HepG2 (cell line): Measurements from ENCODE around the gene DCLRE1C. TPM values are rescaled to one million over a fixed set of nuclear protein-coding genes. Genes with fewer than 3 reads are reported as not detected.

Experiments used
- ATAC-seq: fragments of 200-7000 bp; cut with Tn5 transposase; 3 replicates; pipeline ENCODE4 v1.9.1; 2020; ENCODE audit warnings: mild to moderate bottlenecking, moderate library complexity
- BruUV-seq: library from RNA; stranded (reverse); fragments of 400-500 nt; replicated peaks from 2 replicates; lab custom pipeline; 2021; lab: Mats Ljungman, UMichigan
- CTCF ChIA-PET: fragments of 300-600 bp; formaldehyde crosslinking; extraction: SDS; loops from one replicate; lab custom pipeline; 2021; ENCODE audit warnings: low total read pairs, inconsistent platforms, low intra/inter-chr PET ratio; lab: Yijun Ruan, JAX
- POLR2A ChIA-PET: fragments of 350-600 bp; sonication (Branson Sonifier 250); formaldehyde crosslinking; loops from one replicate; lab custom pipeline; 2020; ENCODE audit warnings: antibody characterized with exemption, inconsistent platforms; lab: Yijun Ruan, JAX
- DNase-seq: peaks from one replicate; pipeline ENCODE4 v3.0.0-alpha.2; 2015; ENCODE audit warnings: low spot score
- FAIRE-seq: peaks from 3 replicates; lab custom pipeline; 2011; peaks lifted over from hg19 to GRCh38; lab: Jason Lieb, UNC
- H2AFZ ChIP-seq: one replicate; pipeline ENCODE4 v1.6.1; 2011; ENCODE audit warnings: low read length, inconsistent platforms
- H3K27ac ChIP-seq: fragments of 300-600 bp; 3 replicates; pipeline ENCODE4 v1.8.0; 2011; ENCODE audit warnings: mixed run types, mild to moderate bottlenecking, mixed read lengths, low read length, inconsistent platforms; ENCODE audit not compliant: insufficient read depth; ENCODE audit errors: extremely low read length
- H3K27me3 ChIP-seq, 2 experiments: fragments of 200-600 bp in 1 of 2; 2 replicates in 1 of 2; 3 replicates in 1 of 2; pipeline versions ENCODE4 v1.6.0 to v1.8.0; 2011; ENCODE audit warnings: low read length in 2 of 2, mild to moderate bottlenecking in 2 of 2, moderate library complexity in 2 of 2, inconsistent platforms in 1 of 2; ENCODE audit not compliant: insufficient read depth in 2 of 2, control insufficient read depth in 1 of 2
- H3K36me3 ChIP-seq, 2 experiments: fragments of 200-600 bp in 1 of 2; replicated peaks in 1 of 2; 2 replicates in 1 of 2; 3 replicates in 1 of 2; pipeline versions ENCODE4 v1.5.1 to v1.8.0; 2011; ENCODE audit warnings: low read length in 2 of 2, inconsistent platforms in 1 of 2; ENCODE audit not compliant: insufficient read depth in 2 of 2, control insufficient read depth in 1 of 2
- H3K4me1 ChIP-seq: 2 replicates; pipeline ENCODE4 v1.5.1; 2012; ENCODE audit warnings: low read length, inconsistent platforms; ENCODE audit not compliant: insufficient read depth
- H3K4me2 ChIP-seq: 2 replicates; pipeline ENCODE4 v1.6.0; 2011; ENCODE audit warnings: low read depth, low read length, inconsistent platforms
- H3K4me3 ChIP-seq, 3 experiments: fragments of 200-600 bp in 1 of 3; sonication (generic), shearing (Covaris generic) in 1 of 3; replicated peaks in 1 of 3; 2 replicates each; pipeline ENCODE4 v1.5.1; 2011 to 2016; ENCODE audit warnings: low read length in 3 of 3, inconsistent platforms in 2 of 3, low read depth in 2 of 3, mild to moderate bottlenecking in 2 of 3, control low read depth in 1 of 3, mixed read lengths in 1 of 3; ENCODE audit not compliant: insufficient read depth in 1 of 3
- H3K79me2 ChIP-seq: one replicate; pipeline ENCODE4 v1.6.1; 2011; ENCODE audit warnings: low read length, inconsistent platforms; ENCODE audit not compliant: insufficient read depth
- H3K9ac ChIP-seq: 2 replicates; pipeline ENCODE4 v1.6.0; 2011; ENCODE audit warnings: mild to moderate bottlenecking, low read depth, low read length, inconsistent platforms; ENCODE audit not compliant: insufficient read depth
- H3K9me3 ChIP-seq: 2 replicates; pipeline ENCODE4 v1.5.1; 2012; ENCODE audit warnings: mild to moderate bottlenecking, low read length
- H4K20me1 ChIP-seq: 2 replicates; pipeline ENCODE4 v1.6.0; 2011; ENCODE audit warnings: inconsistent platforms, mild to moderate bottlenecking, low read length, moderate library complexity; ENCODE audit not compliant: insufficient read depth
- ATF7 ChIP-seq, 2 experiments: fragments of 450-650 bp in 1 of 2; sonication (generic) in 1 of 2; formaldehyde crosslinking in 1 of 2; IDR thresholded peaks; 2 replicates each; pipeline versions ENCODE4 v1.4.0 to v1.6.1; 2016 to 2020; ENCODE audit warnings: antibody characterized with exemption in 1 of 2, mild to moderate bottlenecking in 1 of 2, missing genetic modification reagents in 1 of 2
- BRCA1 ChIP-seq: sonication (generic); formaldehyde crosslinking; IDR thresholded peaks from 2 replicates; pipeline ENCODE4 v1.4.0; 2020; ENCODE audit warnings: missing genetic modification reagents
- CEBPB ChIP-seq: IDR thresholded peaks from 2 replicates; pipeline ENCODE4 v1.6.1; 2011; ENCODE audit warnings: low read depth, low read length, improper control_type of control experiment, borderline replicate concordance
- DR1 ChIP-seq: sonication (generic); formaldehyde crosslinking; IDR thresholded peaks from 2 replicates; pipeline ENCODE4 v1.8.0; 2021; ENCODE audit warnings: mild to moderate bottlenecking, missing genetic modification reagents, inconsistent platforms
- HNF4G ChIP-seq, 2 experiments: sonication (generic) in 1 of 2; formaldehyde crosslinking in 1 of 2; IDR thresholded peaks; 2 replicates each; pipeline versions ENCODE4 v1.4.0 to v1.6.1; 2011 to 2020; ENCODE audit warnings: borderline replicate concordance in 2 of 2, low read depth in 2 of 2, mild to moderate bottlenecking in 2 of 2, low read length in 1 of 2, missing genetic modification reagents in 1 of 2, moderate library complexity in 1 of 2
- HNRNPL ChIP-seq: fragments of 200-400 bp; formaldehyde crosslinking; IDR thresholded peaks from 2 replicates; pipeline ENCODE4 v1.6.1; 2017; ENCODE audit warnings: mild to moderate bottlenecking, low read depth, low read length
- RARA ChIP-seq: IDR thresholded peaks from 2 replicates; pipeline ENCODE4 v1.6.1; 2016; ENCODE audit warnings: missing genetic modification reagents, missing compliant biosample characterization
- SMARCC2 ChIP-seq: fragments of 450-650 bp; IDR thresholded peaks from 2 replicates; pipeline ENCODE4 v1.6.1; 2017; ENCODE audit warnings: antibody characterized with exemption, mild to moderate bottlenecking
- ZBTB21 ChIP-seq: sonication (generic); formaldehyde crosslinking; IDR thresholded peaks from 2 replicates; pipeline ENCODE4 v1.4.0; 2020; ENCODE audit warnings: missing genetic modification reagents
- ZBTB8A ChIP-seq: sonication (generic); formaldehyde crosslinking; IDR thresholded peaks from 2 replicates; pipeline ENCODE4 v1.4.0; 2020; ENCODE audit warnings: mild to moderate bottlenecking, low read depth, missing genetic modification reagents, borderline replicate concordance
- ZMAT3 ChIP-seq: sonication (generic); formaldehyde crosslinking; conservative IDR thresholded peaks from 2 replicates; pipeline ENCODE4 v1.7.0; 2021; ENCODE audit warnings: missing genetic modification reagents
- ZNF17 ChIP-seq: sonication (generic); formaldehyde crosslinking; IDR thresholded peaks from 2 replicates; pipeline ENCODE4 v1.5.0; 2020; ENCODE audit warnings: mild to moderate bottlenecking, missing genetic modification reagents
- ZNF24 ChIP-seq: fragments of 450-650 bp; IDR thresholded peaks from 2 replicates; pipeline ENCODE4 v1.6.1; 2017; ENCODE audit warnings: antibody characterized with exemption, mild to moderate bottlenecking
- ZNF263 ChIP-seq: sonication (generic); formaldehyde crosslinking; IDR thresholded peaks from 2 replicates; pipeline ENCODE4 v1.4.0; 2020; ENCODE audit warnings: missing genetic modification reagents
- ZNF761 ChIP-seq: sonication (generic); formaldehyde crosslinking; conservative IDR thresholded peaks from 2 replicates; pipeline ENCODE4 v1.4.0; 2020; ENCODE audit warnings: mild to moderate bottlenecking, missing genetic modification reagents
- WGBS: methylation state at CpG from one replicate; pipeline ENCODE4 v1.1.6; 2017; ENCODE audit warnings: low lambda C conversion rate; 5-methylcytosine and 5-hydroxymethylcytosine counted together
- in situ Hi-C: cut with HindIII; loops from 2 replicates; pipeline ENCODE4 v1.10.0; 2017; ENCODE audit warnings: low pct_unique_long_range_greater_than_20kb; ENCODE audit not compliant: extremely low pct_ligation_motif_present
- intact Hi-C: fragments of 100-400 bp; cut with micrococcal nuclease; formaldehyde crosslinking; loops from one replicate; pipeline ENCODE4 v1.10.0; 2022; ENCODE audit not compliant: unreplicated experiment
- polyA plus RNA-seq, 8 experiments: library from polyadenylated mRNA; depleted of rRNA in 3 of 8; stranded (reverse) in 7 of 8; unstranded in 1 of 8; fragments of >200 nt; fragmentation: Illumina TruSeq in 4 of 8; extraction: Trizol in 4 of 8; gene quantifications; 2 replicates each; pipeline versions ENCODE4 v1.2.1 to v1.2.3, GENCODE V29; 2011 to 2016; ENCODE audit warnings: low read depth in 4 of 8, missing spikeins in 1 of 8, mixed read lengths in 1 of 8; ENCODE audit not compliant: insufficient read depth in 1 of 8
- total RNA-seq, 5 experiments: library from RNA; depleted of rRNA; stranded (reverse); fragments of >200 nt; fragmentation: Illumina TruSeq; extraction: Trizol; gene quantifications; 2 replicates each; pipeline ENCODE4 v1.2.3, GENCODE V29; 2016; ENCODE audit warnings: low read depth in 1 of 5
- TF ChIP-seq, protein P1 (sequence below): sonication (generic); formaldehyde crosslinking; IDR thresholded peaks from 2 replicates; pipeline ENCODE4 v1.8.0; 2022; ENCODE audit warnings: missing genetic modification reagents, low read depth, mild to moderate bottlenecking, borderline replicate concordance
- TF ChIP-seq, protein P2 (sequence below): sonication (generic); IDR thresholded peaks from 2 replicates; pipeline ENCODE4 v1.6.1; 2016; ENCODE audit warnings: low read depth, borderline replicate concordance
- TF ChIP-seq, protein P3 (sequence below): sonication (generic); formaldehyde crosslinking; IDR thresholded peaks from 2 replicates; pipeline ENCODE4 v1.5.0; 2020; ENCODE audit warnings: missing genetic modification reagents, mild to moderate bottlenecking, borderline replicate concordance

Gene DCLRE1C
- total and polyA plus RNA-seq, 2 of the 13 experiments (the other 11 are each of a cell fraction or from before 2014, with no cell fraction given), result 3.0 to 10.3 TPM

DNA sequence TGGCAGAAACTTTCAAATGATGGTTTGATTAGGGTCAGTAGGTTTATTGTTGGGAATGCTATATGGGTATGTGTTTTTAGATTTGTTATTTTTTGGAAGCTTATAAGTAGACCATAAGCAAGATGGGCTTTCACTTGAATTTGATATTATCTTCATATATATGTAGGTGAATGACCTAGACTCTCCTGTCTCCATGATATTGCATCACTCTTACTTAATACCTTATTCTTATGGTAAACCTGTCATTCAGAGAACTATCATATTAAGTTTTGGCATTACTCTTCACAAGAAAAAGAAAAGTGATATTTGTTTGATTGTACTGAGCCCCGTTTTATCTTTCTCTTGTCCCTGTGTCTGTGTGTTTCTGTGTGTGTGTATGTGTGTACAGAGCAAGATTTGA, 98.4 kb downstream of the DCLRE1C start:
- H4K20me1 ChIP-seq, result no peaks in the 10 kb centered on the region
- 100% methylated on average over 1 of the region's 1 CpG for WGBS
- no peak overlapping the region for H3K27ac ChIP-seq
- no peak overlapping the region for H2AFZ ChIP-seq
- H3K4me1 ChIP-seq, result peaks cover 10% of the 10 kb centered on the region; the same call in 1 of the 2 replicates
- no peak overlapping the region for H3K4me3 ChIP-seq
- H3K9ac ChIP-seq, result no peak overlapping the region
- CTCF ChIA-PET, result no interaction called here
- in situ Hi-C loops, result no loop called here
- no peaks in the 10 kb centered on the region for H3K9me3 ChIP-seq
- H3K79me2 ChIP-seq, result no peaks in the 10 kb centered on the region
- no peaks in the 10 kb centered on the region for H3K27me3 ChIP-seq
- BruUV-seq, result no TSS peak
- H3K4me2 ChIP-seq, result no peak overlapping the region
- intact Hi-C loops, result no loop called here
- peaks cover 0 to 15% of the 10 kb centered on the region in 2 experiments; a peak in 2 of 5 replicates for H3K36me3 ChIP-seq
- no peak for FAIRE-seq
- TF ChIP-seq ATF7 (IDR thresholded peaks at IDR 0.05), result 0 out of 2 replicates have a peak, but pooled peaks have one; percentile 36
- TF ChIP-seq ATF7 (CRISPR knock-in tag; IDR thresholded peaks at IDR 0.05), result no peak
- no peak for TF ChIP-seq RARA (CRISPR knock-in tag)
- TF ChIP-seq ZNF761, result no peak
- TF ChIP-seq HNF4G (IDR thresholded peaks at IDR 0.05; ENCODE audit: borderline replicate concordance, low read depth, low read length), result no peak
- no peak for TF ChIP-seq HNF4G (CRISPR knock-in tag; IDR thresholded peaks at IDR 0.05; ENCODE audit: borderline replicate concordance, low read depth)
- TF ChIP-seq CEBPB, result peak; percentile 33; the same call in 1 of the 2 replicates
- TF ChIP-seq ZMAT3 (CRISPR knock-in tag), result no peak
- TF ChIP-seq ZNF24, result no peak
- TF ChIP-seq, all 625 proteins: peak for 2
- DNase-seq (no peak), ATAC-seq (no peak)
- POLR2A ChIA-PET, result no interaction called here

DNA sequence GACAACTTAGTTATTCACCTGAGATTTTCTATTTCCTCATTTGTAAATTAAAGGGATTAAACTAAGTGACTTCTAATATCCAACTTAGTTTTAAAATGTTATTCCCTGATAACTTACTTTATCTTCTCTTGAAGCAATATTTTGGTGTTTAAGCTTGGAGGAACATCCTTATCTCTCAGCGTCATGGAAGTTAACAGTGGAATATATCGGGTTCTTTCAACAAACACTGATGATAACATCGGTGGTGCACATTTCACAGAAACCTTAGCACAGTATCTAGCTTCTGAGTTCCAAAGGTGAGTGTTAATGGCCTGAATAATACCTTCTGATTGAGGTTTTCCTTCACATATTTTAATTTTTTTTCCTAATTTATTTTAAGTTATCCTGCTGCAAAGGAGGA, 101.7 kb downstream of the DCLRE1C start:
- H3K4me2 ChIP-seq, result no peak overlapping the region
- no peaks in the 10 kb centered on the region for H3K79me2 ChIP-seq
- no peak overlapping the region for H2AFZ ChIP-seq
- DNase-seq (no peak), ATAC-seq (no peak), FAIRE-seq (no peak)
- H3K4me3 ChIP-seq, result no peak overlapping the region
- no peak overlapping the region for H3K9ac ChIP-seq
- CTCF ChIA-PET, result no interaction called here
- H4K20me1 ChIP-seq, result no peaks in the 10 kb centered on the region
- H3K27ac ChIP-seq, result no peak overlapping the region
- peaks cover 3% of the 10 kb centered on the region; the same call in 1 of the 2 replicates for H3K4me1 ChIP-seq
- no peaks in the 10 kb centered on the region for H3K9me3 ChIP-seq
- intact Hi-C loops, result no loop called here
- POLR2A ChIA-PET, result interaction anchor here (2.0 kb wide), 1 partner anchor 14 kb away, joined by 4 read pairs; the partner anchor contains the start of genes CDNF, HSPA14 and MSANTD7
- 97% methylated on average over 3 of the region's 3 CpGs for WGBS
- H3K36me3 ChIP-seq, result peaks cover 1 to 20% of the 10 kb centered on the region in 2 experiments; a peak in 2 of 5 replicates
- BruUV-seq, result no TSS peak
- H3K27me3 ChIP-seq, result no peaks in the 10 kb centered on the region
- in situ Hi-C loops, result no loop called here
- TF ChIP-seq, protein P1, sequence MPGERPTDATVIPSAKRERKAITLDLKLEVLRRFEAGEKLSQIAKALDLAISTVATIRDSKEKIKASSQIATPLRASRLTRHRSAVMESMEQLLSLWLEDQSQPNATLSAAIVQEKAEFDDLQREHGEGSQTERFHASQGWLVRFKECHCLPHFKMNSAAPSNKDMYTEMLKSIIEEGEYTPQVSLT, result no peak
- TF ChIP-seq ZNF17 (no peak), SMARCC2 (no peak), ZBTB21 (CRISPR knock-in tag) (no peak), HNRNPL (no peak), DR1 (CRISPR knock-in tag) (no peak), ZNF263 (CRISPR knock-in tag) (no peak), BRCA1 (no peak), ZBTB8A (CRISPR knock-in tag) (no peak)
- TF ChIP-seq, protein P2, sequence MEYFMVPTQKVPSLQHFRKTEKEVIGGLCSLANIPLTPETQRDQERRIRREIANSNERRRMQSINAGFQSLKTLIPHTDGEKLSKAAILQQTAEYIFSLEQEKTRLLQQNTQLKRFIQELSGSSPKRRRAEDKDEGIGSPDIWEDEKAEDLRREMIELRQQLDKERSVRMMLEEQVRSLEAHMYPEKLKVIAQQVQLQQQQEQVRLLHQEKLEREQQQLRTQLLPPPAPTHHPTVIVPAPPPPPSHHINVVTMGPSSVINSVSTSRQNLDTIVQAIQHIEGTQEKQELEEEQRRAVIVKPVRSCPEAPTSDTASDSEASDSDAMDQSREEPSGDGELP, result no peak
- TF ChIP-seq, protein P3, sequence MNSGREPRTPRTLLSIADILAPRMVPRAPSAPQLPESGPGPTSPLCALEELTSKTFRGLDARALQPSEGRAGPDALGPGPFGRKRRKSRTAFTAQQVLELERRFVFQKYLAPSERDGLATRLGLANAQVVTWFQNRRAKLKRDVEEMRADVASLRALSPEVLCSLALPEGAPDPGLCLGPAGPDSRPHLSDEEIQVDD (CRISPR knock-in tag), result no peak
